K562 (cell line): ENCODE results near the gene LYAR. TPM values are rescaled to one million over a fixed set of nuclear protein-coding genes. Genes with fewer than 3 reads are reported as not detected.
A peak's percentile ranks its signal among the peaks of the same experiment; 100 is the strongest.

Experiments used
- BCOR ChIP-seq: fragments of 450-650 bp; IDR thresholded peaks from 2 replicates; pipeline ENCODE4 v1.6.1; 2016
- BRCA1 ChIP-seq, 2 experiments: fragments of 450-650 bp in 1 of 2; sonication (generic) in 1 of 2; formaldehyde crosslinking in 1 of 2; IDR thresholded peaks; 2 replicates each; pipeline versions ENCODE4 v1.5.0 to v1.6.1; 2017 to 2020; ENCODE audit warnings: mild to moderate bottlenecking in 1 of 2, missing genetic modification reagents in 1 of 2
- CC2D1A ChIP-seq: fragments of 450-650 bp; IDR thresholded peaks from 2 replicates; pipeline ENCODE4 v1.6.1; 2017; ENCODE audit warnings: mild to moderate bottlenecking
- CCNT2 ChIP-seq: IDR thresholded peaks from 2 replicates; pipeline ENCODE4 v1.6.1; 2011; ENCODE audit warnings: borderline replicate concordance, low read depth, mild to moderate bottlenecking, moderate library complexity, mixed read lengths, low read length; ENCODE audit not compliant: insufficient read length; ENCODE audit errors: extremely low read depth
- EGR1 ChIP-seq: fragments of 450-650 bp; conservative IDR thresholded peaks from 2 replicates; pipeline ENCODE4 v1.6.1; 2017; ENCODE audit warnings: mild to moderate bottlenecking
- NFE2L1 ChIP-seq: fragments of 450-650 bp; IDR thresholded peaks from 2 replicates; pipeline ENCODE4 v1.6.1; 2016; ENCODE audit warnings: missing genetic modification characterization, low read depth, mild to moderate bottlenecking, missing compliant biosample characterization, moderate library complexity, borderline replicate concordance
- SMARCC2 ChIP-seq: fragments of 450-650 bp; IDR thresholded peaks from 2 replicates; pipeline ENCODE4 v1.6.1; 2017; ENCODE audit warnings: antibody characterized with exemption, moderate library complexity, mild to moderate bottlenecking, low read depth
- TCFL5 ChIP-seq: fragments of 250-450 bp; sonication (Bioruptor Pico); conservative IDR thresholded peaks from 2 replicates; pipeline ENCODE4 v1.6.1; 2021; ENCODE audit warnings: mild to moderate bottlenecking, moderate library complexity, matching md5 sums
- TEAD2 ChIP-seq: fragments of 450-650 bp; IDR thresholded peaks from 2 replicates; pipeline ENCODE4 v1.6.1; 2016; ENCODE audit warnings: missing genetic modification characterization, control low read depth, missing compliant biosample characterization
- YY1 ChIP-seq, 3 experiments: IDR thresholded peaks; 2 replicates each; pipeline ENCODE4 v1.6.1; 2011; ENCODE audit warnings: low read length in 2 of 3, mild to moderate bottlenecking in 2 of 3, moderate library complexity in 2 of 3, borderline replicate concordance in 1 of 3, control low read depth in 1 of 3, low read depth in 1 of 3; ENCODE audit not compliant: insufficient read depth in 3 of 3, insufficient replicate concordance in 2 of 3, control insufficient read depth in 1 of 3, insufficient read length in 1 of 3; ENCODE audit errors: extremely low read depth in 1 of 3
- ZFX ChIP-seq: sonication (generic); formaldehyde crosslinking; IDR thresholded peaks from 2 replicates; pipeline ENCODE4 v1.8.0; 2022; ENCODE audit warnings: mild to moderate bottlenecking, missing genetic modification reagents, moderate library complexity
- ZNF778 ChIP-seq: fragments of 450-650 bp; formaldehyde crosslinking; IDR thresholded peaks from 2 replicates; pipeline ENCODE4 v1.4.0; 2020; ENCODE audit warnings: mild to moderate bottlenecking, moderate library complexity
- polyA plus RNA-seq, 8 experiments: library from polyadenylated mRNA; depleted of rRNA in 4 of 8; stranded (reverse) in 5 of 8; unstranded in 3 of 8; fragments of >200 nt; fragmentation: Nextera tagmentation in 2 of 8; fragmentation: Illumina TruSeq in 1 of 8; extraction: Ambion mirVana in 2 of 8; extraction: Trizol in 1 of 8; gene quantifications; 2 replicates each; pipeline versions ENCODE4 v1.2.1 to v1.2.3, GENCODE V29; 2011 to 2014; ENCODE audit warnings: inconsistent platforms in 1 of 8, missing spikeins in 1 of 8
- total RNA-seq, 7 experiments: library from RNA; depleted of rRNA in 6 of 7; stranded (reverse); fragments of >200 nt in 6 of 7; fragmentation: Illumina TruSeq in 2 of 7; extraction: Trizol in 2 of 7; gene quantifications; 2 replicates each; pipeline versions ENCODE4 v1.2.1 to v1.2.3, GENCODE V29; 2011 to 2021; ENCODE audit warnings: low replicate concordance in 1 of 7
- TF ChIP-seq, protein P1 (sequence below): fragments of 450-650 bp; IDR thresholded peaks from 2 replicates; pipeline ENCODE4 v1.6.1; 2018; ENCODE audit warnings: mild to moderate bottlenecking, low read depth; ENCODE audit not compliant: partially characterized antibody
- TF ChIP-seq, protein P2 (sequence below): fragments of 450-650 bp; IDR thresholded peaks from 2 replicates; pipeline ENCODE4 v1.6.1; 2016; ENCODE audit warnings: missing biosample characterization, missing genetic modification characterization
- TF ChIP-seq, protein P3 (sequence below): sonication (generic); formaldehyde crosslinking; IDR thresholded peaks from 2 replicates; pipeline ENCODE4 v1.8.1; 2022; ENCODE audit warnings: missing genetic modification reagents
- TF ChIP-seq, protein P4 (sequence below), 2 experiments: fragments of 150-350 bp in 1 of 2; IDR thresholded peaks; 2 replicates each; pipeline ENCODE4 v1.6.1; 2012 to 2016; ENCODE audit warnings: low read depth in 2 of 2, low read length in 2 of 2, mild to moderate bottlenecking in 1 of 2, moderate library complexity in 1 of 2
- TF ChIP-seq, protein P5 (sequence below): sonication (generic); formaldehyde crosslinking; IDR thresholded peaks from 2 replicates; pipeline ENCODE4 v1.8.0; 2022; ENCODE audit warnings: mild to moderate bottlenecking, missing genetic modification reagents

Gene LYAR
- total and polyA plus RNA-seq, 9 of the 15 experiments (the other 6 are each of a cell fraction or from before 2014, with no cell fraction given): 28.3 to 172 (median 127) TPM

DNA sequence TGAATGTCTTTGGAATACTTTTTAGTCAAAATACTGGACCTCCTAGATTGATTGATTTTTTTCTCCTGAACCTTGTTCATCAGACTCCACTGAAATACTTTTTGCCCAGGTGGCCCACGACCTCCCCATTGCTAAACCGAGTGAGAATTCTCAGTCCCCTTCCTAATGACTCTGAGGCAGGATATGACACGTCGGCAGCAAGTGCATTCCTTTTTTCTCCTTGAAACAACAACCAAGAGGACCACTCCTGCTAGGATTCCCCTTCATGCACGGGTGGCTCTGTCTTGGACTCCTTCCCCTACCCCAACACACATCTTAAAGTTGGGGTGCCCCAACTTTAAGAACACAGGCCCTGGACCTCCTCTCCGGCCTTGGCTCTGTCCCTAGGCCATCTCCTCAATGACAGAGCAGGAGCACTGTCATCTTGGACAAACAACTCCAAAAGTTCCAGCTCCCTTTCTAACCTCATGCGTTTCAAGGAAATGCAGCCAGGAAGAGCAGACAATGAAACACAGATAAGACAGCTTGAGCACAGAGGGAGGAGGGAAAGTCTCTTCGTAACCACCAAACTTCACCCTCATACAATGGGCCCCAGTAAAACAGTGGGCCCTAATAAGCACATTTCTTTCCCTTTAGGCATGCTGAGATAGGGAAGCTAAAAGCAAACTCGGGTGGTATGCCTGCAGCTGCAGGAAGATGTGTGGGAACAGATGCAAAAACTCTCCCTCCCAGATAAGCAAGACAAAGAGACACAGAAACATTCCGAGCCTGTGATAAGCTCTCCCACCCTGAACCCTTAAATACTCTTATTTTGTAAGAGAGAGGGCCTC, 34.0 kb upstream of the LYAR start (continued):
- TF ChIP-seq BRCA1 (IDR thresholded peaks at IDR 0.05) (no peak), BRCA1 (CRISPR knock-in tag; IDR thresholded peaks at IDR 0.05) (no peak), BCOR (no peak), SMARCC2 (peak; percentile 63; the same call in 1 of the 2 replicates), TEAD2 (tag) (no peak), CCNT2 (peak; percentile 24), ZFX (CRISPR knock-in tag) (peak; percentile 44; the same call in 1 of the 2 replicates), ZNF778 (CRISPR knock-in tag) (no peak), EGR1 (no peak), CC2D1A (no peak; the same call in 1 of the 2 replicates), TCFL5 (no peak; the same call in 1 of the 2 replicates), YY1 (IDR thresholded peaks at IDR 0.05; ENCODE audit: borderline replicate concordance in 1 of 3, control insufficient read depth in 1 of 3, extremely low read depth in 1 of 3, insufficient read depth in 3 of 3, insufficient read length in 1 of 3, insufficient replicate concordance in 2 of 3, low read depth in 1 of 3, low read length in 2 of 3) (no peak), NFE2L1 (tag) (no peak)
- TF ChIP-seq, protein P1, sequence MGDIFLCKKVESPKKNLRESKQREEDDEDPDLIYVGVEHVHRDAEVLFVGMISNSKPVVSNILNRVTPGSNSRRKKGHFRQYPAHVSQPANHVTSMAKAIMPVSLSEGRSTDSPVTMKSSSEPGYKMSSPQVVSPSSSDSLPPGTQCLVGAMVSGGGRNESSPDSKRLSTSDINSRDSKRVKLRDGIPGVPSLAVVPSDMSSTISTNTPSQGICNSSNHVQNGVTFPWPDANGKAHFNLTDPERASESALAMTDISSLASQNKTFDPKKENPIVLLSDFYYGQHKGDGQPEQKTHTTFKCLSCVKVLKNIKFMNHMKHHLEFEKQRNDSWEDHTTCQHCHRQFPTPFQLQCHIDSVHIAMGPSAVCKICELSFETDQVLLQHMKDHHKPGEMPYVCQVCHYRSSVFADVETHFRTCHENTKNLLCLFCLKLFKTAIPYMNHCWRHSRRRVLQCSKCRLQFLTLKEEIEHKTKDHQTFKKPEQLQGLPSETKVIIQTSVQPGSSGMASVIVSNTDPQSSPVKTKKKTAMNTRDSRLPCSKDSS: no peak
- TF ChIP-seq, protein P2, sequence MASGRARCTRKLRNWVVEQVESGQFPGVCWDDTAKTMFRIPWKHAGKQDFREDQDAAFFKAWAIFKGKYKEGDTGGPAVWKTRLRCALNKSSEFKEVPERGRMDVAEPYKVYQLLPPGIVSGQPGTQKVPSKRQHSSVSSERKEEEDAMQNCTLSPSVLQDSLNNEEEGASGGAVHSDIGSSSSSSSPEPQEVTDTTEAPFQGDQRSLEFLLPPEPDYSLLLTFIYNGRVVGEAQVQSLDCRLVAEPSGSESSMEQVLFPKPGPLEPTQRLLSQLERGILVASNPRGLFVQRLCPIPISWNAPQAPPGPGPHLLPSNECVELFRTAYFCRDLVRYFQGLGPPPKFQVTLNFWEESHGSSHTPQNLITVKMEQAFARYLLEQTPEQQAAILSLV (tag): peak; percentile 43; the same call in 1 of the 2 replicates
- TF ChIP-seq, protein P3, sequence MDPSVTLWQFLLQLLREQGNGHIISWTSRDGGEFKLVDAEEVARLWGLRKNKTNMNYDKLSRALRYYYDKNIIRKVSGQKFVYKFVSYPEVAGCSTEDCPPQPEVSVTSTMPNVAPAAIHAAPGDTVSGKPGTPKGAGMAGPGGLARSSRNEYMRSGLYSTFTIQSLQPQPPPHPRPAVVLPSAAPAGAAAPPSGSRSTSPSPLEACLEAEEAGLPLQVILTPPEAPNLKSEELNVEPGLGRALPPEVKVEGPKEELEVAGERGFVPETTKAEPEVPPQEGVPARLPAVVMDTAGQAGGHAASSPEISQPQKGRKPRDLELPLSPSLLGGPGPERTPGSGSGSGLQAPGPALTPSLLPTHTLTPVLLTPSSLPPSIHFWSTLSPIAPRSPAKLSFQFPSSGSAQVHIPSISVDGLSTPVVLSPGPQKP (CRISPR knock-in tag): no peak
- TF ChIP-seq, protein P4, sequence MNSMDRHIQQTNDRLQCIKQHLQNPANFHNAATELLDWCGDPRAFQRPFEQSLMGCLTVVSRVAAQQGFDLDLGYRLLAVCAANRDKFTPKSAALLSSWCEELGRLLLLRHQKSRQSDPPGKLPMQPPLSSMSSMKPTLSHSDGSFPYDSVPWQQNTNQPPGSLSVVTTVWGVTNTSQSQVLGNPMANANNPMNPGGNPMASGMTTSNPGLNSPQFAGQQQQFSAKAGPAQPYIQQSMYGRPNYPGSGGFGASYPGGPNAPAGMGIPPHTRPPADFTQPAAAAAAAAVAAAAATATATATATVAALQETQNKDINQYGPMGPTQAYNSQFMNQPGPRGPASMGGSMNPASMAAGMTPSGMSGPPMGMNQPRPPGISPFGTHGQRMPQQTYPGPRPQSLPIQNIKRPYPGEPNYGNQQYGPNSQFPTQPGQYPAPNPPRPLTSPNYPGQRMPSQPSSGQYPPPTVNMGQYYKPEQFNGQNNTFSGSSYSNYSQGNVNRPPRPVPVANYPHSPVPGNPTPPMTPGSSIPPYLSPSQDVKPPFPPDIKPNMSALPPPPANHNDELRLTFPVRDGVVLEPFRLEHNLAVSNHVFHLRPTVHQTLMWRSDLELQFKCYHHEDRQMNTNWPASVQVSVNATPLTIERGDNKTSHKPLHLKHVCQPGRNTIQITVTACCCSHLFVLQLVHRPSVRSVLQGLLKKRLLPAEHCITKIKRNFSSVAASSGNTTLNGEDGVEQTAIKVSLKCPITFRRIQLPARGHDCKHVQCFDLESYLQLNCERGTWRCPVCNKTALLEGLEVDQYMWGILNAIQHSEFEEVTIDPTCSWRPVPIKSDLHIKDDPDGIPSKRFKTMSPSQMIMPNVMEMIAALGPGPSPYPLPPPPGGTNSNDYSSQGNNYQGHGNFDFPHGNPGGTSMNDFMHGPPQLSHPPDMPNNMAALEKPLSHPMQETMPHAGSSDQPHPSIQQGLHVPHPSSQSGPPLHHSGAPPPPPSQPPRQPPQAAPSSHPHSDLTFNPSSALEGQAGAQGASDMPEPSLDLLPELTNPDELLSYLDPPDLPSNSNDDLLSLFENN (IDR thresholded peaks at IDR 0.05; ENCODE audit: low read depth in 2 of 2, low read length in 2 of 2): peak in 1 of 2 experiments; percentile 55; a peak in 1 of 4 replicates
- TF ChIP-seq, protein P5, sequence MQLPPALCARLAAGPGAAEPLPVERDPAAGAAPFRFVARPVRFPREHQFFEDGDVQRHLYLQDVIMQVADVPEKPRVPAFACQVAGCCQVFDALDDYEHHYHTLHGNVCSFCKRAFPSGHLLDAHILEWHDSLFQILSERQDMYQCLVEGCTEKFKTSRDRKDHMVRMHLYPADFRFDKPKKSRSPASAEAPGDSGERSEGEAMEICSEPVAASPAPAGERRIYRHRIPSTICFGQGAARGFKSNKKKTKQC (CRISPR knock-in tag): no peak
